ENCODE results near the gene FRK.
"Not testable (repeated sequence)": the region's sequence is repeated elsewhere in the genome, so short reads cannot be mapped to it uniquely, and the experiment has no call there.

Gene FRK

GRCh38 chr6:116004841-116005815 is 55.6 kb downstream of the FRK start:
- no peak for DNase-seq

- no peak for DNase-seq
Measured at GRCh38 chr6:116003668-116004067, 57.0 kb downstream of the FRK start.

- no peak for DNase-seq
Measured at GRCh38 chr6:116002756-116003155, 57.9 kb downstream of the FRK start.

DNA sequence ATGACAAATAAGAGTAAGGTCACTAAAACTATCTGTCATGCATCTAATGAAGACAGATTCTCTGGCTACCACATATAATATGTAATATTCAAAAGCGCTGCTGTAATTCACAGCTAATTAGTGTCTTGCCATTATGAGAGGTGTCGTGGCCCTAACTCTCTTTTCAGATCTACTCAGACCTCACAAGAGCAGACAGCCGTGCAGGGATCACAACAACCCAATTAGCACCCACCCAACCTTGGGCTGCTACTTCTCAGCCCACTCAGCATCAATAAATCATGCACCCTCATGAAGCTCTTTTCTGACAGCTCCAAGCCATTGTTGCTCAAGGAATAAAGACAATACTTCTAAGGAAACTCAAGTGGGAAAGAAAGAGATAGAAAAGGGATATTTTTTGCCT is 61.5 kb downstream of the FRK start:
- DNase-seq, result no peak

DNA sequence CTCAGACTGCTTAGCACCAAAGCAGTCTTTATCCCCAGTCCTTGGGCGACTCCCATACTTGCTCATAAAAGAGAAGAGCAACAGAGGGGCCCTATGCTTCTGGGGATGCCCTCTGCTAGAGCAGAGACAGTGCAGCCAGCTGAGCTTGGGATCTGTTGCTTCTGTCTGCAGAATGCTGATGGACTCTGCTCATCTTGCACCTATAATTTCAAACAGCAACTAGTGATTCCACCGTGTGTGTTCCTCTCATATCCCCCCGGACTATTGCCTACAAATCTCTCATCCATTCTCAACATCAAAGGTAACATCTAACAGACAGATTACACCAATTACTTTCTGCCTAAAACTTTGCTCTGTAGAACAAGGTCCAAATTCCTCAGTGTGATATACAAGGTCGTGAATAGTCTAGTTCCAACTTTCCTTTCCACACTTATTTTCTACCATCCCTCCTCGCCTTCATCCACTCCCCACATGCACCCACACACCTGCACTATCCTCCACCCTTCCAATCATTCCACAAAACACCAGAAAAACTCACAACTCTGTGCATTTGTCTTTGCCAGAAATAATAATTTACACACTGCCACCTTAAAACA is 62.6 kb downstream of the FRK start:
- no peak for DNase-seq

GRCh38 chr6:115986026-115986425 is 74.7 kb downstream of the FRK start:
- DNase-seq, result no peak

DNA sequence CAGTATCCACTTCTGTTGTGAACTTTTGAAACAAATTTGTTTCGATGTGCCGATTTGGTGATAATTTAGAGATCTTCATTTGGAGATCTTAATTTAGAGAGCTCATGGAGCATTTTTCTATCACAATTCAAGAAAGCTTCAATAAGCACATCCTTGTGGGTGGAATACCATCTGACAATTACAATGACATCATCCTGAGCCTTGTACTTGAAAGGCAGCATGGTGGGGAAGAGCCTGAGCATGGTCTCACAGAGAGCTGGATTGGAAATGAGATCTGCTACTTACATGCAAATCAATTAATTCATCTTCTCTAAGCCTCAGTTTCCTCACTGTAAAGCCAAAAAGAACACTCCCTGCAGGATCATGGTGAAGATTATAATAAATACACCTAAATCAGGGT is 75.9 kb downstream of the FRK start:
- no peak for DNase-seq

DNA sequence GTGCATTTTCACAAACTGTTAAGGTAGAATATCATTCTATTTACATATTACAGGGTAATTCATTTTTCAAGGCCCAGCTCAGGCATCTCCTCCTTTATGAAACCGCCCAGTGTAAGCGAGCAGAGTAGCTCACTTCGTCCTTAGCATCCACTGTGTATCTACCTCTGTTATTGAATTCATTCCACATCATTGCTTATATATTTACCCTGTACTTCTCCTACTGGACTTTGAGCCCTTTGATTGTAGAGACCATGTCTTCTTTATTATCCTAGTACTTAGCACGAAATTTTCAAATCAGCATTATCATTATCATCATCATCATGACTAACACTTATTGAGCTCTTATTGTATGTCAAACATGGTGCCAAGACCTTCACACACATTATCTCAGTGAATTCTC is 76.7 kb downstream of the FRK start:
- DNase-seq, result no peak

GRCh38 chr6:115982453-115982852 is 78.2 kb downstream of the FRK start:
- DNase-seq, result no peak

GRCh38 chr6:115977220-115977619 is 83.5 kb downstream of the FRK start:
- DNase-seq, result no peak

- no peak for DNase-seq
Measured at GRCh38 chr6:115976321-115976870, 84.3 kb downstream of the FRK start.

DNA sequence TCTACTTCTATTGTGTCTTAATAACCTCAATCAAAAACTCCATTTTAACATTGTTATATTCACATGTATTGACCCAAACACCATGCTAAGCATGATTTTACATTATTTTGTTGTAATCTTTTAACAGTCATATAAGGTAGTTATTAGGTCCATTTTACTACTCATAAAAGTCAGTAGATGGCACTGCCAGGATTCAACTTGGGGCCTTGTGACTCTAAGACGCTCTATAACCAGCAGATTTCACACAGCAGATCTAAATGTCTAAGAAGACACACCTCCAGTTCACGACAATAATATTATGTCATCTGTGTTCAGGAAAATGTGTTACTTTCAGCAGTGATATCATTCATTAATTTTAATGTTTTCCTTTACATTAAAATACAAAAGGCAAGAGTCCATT is 88.0 kb downstream of the FRK start:
- DNase-seq, result no peak

- DNase-seq, result no peak
Measured at GRCh38 chr6:115971785-115972184, 88.9 kb downstream of the FRK start.

DNA sequence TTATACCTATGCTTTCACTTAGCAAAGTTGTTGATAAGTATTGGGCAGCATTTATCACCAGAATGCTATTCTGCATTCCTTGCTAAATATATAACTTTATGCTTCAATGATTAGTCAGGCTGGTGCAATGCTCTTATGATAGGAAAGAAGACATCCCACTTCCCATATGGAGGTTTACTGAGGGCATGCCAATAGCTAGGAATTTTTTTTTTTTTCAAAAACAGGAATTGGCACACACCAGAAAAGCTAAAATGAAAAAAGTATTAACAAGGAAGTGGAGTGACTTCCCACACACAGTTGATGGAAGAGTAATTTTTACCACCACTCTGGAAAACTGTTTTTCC is 90.8 kb downstream of the FRK start:
- DNase-seq, result no peak

- DNase-seq, result no peak
Measured at GRCh38 chr6:115969207-115969929, 91.3 kb downstream of the FRK start.

GRCh38 chr6:115960286-115960685 is 100.4 kb downstream of the FRK start:
- DNase-seq, result not testable (repeated sequence)

GRCh38 chr6:115958958-115959357 is 101.7 kb downstream of the FRK start:
- no peak for DNase-seq

GRCh38 chr6:115954740-115955139 is 106.0 kb downstream of the FRK start:
- no peak for DNase-seq

DNA sequence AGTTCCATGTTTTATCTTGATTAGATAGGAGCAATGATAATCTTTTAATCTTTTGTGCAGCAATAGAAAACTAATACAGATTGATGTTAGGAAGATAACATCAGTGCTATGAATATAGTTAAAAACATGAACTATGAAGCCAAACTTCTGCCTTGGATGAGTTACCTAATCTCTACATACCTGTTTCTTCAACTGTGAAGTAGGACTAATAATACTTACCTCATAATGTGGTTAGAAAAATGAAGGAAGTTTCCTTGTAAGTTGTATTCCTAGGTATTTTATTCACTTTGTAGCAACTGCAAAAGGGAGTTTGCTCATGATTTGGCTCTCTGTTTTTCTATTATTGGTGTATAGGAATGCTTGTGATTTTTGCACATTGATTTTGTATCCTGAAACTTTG is 111.9 kb downstream of the FRK start:
- DNase-seq, result no peak

DNA sequence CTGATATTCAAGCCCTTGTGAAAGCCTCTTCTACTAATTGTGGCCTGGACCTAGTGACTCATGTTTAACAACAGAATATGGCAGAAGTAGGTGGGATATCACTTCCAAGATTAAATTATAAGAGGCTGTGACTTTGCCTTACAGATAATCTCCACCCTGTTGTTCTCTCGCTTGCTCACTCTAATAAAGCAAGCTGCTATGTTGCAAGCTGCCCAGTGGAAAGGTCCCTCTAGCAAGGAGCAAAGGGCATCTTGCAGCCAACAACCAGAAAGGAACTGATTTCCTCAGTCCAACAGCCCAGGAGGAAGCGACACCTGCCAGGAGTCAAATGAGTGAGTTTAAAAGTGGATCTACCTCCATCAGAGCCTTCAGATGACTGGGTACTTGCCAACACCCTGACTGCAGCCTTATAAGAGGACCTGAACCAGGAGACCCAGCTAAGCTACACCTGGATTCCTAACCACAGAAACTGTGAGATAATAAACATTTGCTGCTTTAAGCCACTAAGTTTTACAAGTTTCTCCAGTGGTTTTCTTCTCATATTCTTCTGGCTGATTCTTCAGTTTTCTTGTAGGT is 112.6 kb downstream of the FRK start:
- DNase-seq, result no peak

GRCh38 chr6:115945812-115946211 is 114.9 kb downstream of the FRK start:
- DNase-seq, result no peak

DNA sequence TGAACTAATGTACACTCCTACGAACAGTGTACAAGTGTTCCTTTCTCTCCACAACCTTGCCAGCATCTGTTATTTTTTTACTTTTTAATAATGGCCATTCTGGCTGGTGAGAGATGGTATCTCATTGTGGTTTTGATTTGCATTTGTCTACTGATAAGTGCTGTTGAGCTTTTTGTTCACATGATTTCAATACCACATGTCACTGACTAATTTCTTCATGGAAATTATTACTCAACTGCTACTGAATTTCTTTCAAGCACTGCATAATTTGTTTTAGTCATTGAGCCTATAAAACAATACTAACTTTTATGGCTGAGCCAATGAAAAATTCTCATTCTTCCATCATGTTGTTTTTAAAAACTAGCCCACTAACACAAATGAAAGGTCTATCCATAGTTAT is 115.4 kb downstream of the FRK start:
- no peak for DNase-seq

GRCh38 chr6:115944829-115945228 is 115.9 kb downstream of the FRK start:
- DNase-seq, result not testable (repeated sequence)

All from NCI-H1694 treated with DMSO at 0.1 percent for 48 hours (cell line).